Large intestine (tissue), 3 donors: ENCODE measurements around the gene OPN3. TPM values are rescaled to one million over a fixed set of nuclear protein-coding genes. Genes with fewer than 3 reads are reported as not detected.

Source experiments
- DNase-seq, 2 donors: peaks; one replicate each; pipeline versions ENCODE4 v3.0.0 to v3.0.0-alpha.2; 2013
- H3K27ac ChIP-seq: one replicate; pipeline ENCODE4 v1.5.1; 2013; ENCODE audit warnings: low read length
- H3K27me3 ChIP-seq: 2 replicates; pipeline ENCODE4 v1.6.1; 2013; ENCODE audit warnings: low read length; ENCODE audit not compliant: control insufficient read depth, insufficient read depth
- H3K36me3 ChIP-seq: 2 replicates; pipeline ENCODE4 v1.6.1; 2013; ENCODE audit warnings: low read length; ENCODE audit not compliant: control insufficient read depth, insufficient read depth
- H3K4me1 ChIP-seq: one replicate; pipeline ENCODE4 v1.6.1; 2013; ENCODE audit warnings: low read length; ENCODE audit not compliant: control insufficient read depth, insufficient read depth
- H3K4me3 ChIP-seq: one replicate; pipeline ENCODE4 v1.5.1; 2013; ENCODE audit warnings: low read length
- H3K9me3 ChIP-seq: one replicate; pipeline ENCODE4 v1.6.1; 2013; ENCODE audit warnings: mild to moderate bottlenecking, low read depth, low read length, moderate library complexity; ENCODE audit not compliant: control insufficient read depth
- WGBS: methylation state at CpG from one replicate; pipeline ENCODE4 v1.1.5; 2013; ENCODE audit warnings: low lambda C conversion rate; ENCODE audit not compliant: insufficient coverage; 5-methylcytosine and 5-hydroxymethylcytosine counted together
- polyA plus RNA-seq: library from polyadenylated mRNA; unstranded; fragments of 120-200 nt; gene quantifications from one replicate; pipeline ENCODE4 v1.2.1, GENCODE V29; 2013

OPN3 gene
- polyA plus RNA-seq, 1 donor: 15.2 TPM

- Histone ChIP-seq H3K4me3 (no peak overlapping the region), H3K4me1 (peaks cover 3% of the 10 kb centered on the region), H3K9me3 (no peaks in the 10 kb centered on the region), H3K36me3 (no peaks in the 10 kb centered on the region), H3K27me3 (no peaks in the 10 kb centered on the region), H3K27ac (no peak overlapping the region)
- WGBS: 33% methylated on average over 2 of the region's 8 CpGs
- DNase-seq: peak in 1 of 2 donors; percentile 23
Observed at GRCh38 chr1:241610056-241610815, 29.9 kb downstream of the OPN3 start.

DNA sequence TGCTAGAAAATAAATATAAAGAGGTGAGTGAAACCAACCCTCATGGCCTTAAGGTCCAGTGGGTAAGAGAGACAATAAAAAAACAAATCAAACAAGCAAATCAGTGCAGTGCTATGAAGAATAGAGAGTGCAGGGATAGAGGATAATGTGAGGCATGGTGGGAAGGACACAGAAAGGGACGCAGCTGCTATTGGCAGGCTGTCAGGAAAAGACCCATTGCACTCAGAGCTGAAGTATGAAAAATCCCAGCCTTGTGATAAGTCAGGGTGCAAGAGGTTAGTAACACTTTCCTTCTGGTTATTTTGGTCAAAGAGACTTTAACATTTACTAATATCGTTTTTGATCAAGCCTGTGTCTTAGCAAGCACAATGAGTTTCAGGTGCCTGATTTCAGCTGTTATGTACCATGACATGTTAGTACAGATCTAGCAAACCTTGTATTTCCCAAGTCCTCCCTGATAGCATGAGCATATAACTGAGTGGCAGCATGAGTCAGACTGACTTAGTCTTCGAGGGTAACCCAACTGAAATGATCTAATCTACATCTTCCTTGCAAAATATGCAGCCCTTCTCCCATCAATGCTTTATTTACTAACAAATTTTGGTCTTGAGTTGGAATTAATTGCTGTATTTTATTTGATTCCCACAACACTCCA is 31.7 kb downstream of the OPN3 start:
- Histone ChIP-seq H3K9me3 (no peaks in the 10 kb centered on the region), H3K36me3 (no peaks in the 10 kb centered on the region), H3K27me3 (no peaks in the 10 kb centered on the region), H3K4me3 (no peak overlapping the region), H3K4me1 (no peaks in the 10 kb centered on the region), H3K27ac (no peak overlapping the region)
- DNase-seq: no peak
- 73% methylated on average over 2 of the region's 3 CpGs for WGBS

GRCh38 chr1:241607497-241607896 is 32.7 kb downstream of the OPN3 start:
- no peaks in the 10 kb centered on the region for H3K4me1 ChIP-seq
- no peaks in the 10 kb centered on the region for H3K36me3 ChIP-seq

DNA sequence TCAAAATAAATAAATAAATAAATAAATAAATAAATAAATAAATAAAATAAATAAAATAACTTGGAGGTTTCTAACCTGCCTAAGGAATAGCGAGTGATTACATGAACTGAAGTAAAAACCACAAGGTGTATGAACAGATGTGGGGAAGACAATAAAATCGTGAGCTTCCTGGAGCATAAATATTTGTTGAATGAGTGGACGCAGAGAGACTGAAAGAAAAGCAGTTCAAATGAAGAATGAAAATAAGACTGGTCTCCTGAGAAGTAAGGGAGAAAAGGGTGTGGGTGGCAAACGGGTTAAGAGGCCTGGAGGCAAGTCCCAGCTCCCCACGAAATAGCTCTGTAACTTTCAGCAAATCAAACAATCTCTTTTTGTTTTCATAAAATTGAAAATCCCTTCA is 33.6 kb downstream of the OPN3 start:
- 81% methylated on average over 5 of the region's 5 CpGs for WGBS
- H3K4me1 ChIP-seq: no peaks in the 10 kb centered on the region
- no peaks in the 10 kb centered on the region for H3K36me3 ChIP-seq
- H3K9me3 ChIP-seq: no peaks in the 10 kb centered on the region
- no peak for DNase-seq
- no peak overlapping the region for H3K27ac ChIP-seq
- H3K4me3 ChIP-seq: no peak overlapping the region
- H3K27me3 ChIP-seq: no peaks in the 10 kb centered on the region

More at GRCh38 chr1:241607497-241607896, 32.7 kb downstream of the OPN3 start:
- Histone ChIP-seq H3K9me3 (no peaks in the 10 kb centered on the region), H3K27ac (no peak overlapping the region), H3K4me3 (no peak overlapping the region), H3K27me3 (no peaks in the 10 kb centered on the region)
- DNase-seq: no peak

DNA sequence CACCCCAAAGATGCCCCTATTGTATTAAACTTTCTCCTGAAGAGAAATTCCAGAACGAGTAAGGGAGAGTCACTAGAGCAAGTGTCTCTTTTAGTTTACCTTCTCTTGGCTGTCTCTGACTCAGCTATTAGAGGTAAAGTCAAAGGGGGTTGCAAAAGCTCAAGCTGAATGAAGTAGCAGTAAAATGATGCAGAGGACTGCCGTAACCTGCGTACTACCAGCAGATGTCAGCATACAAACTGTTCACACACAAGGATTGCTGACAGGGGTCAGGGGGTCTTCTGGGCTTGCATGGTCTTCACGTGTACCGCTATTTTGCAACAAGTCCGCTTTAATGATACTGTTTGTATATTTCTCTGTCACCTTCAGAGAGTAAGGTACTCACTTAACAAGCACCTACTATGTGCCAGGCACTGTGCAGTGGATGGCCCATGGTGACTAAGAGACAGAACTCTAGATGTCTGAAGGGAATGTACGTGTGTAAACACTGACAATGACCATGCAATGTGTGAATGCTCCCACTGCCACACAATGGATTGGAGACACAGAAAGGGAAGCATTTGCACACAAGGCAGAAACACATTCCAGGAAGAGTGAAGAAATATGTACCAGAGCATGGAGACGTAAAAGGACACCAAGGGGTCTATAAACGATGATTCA is 34.9 kb downstream of the OPN3 start:
- no peak for DNase-seq
- Histone ChIP-seq H3K27ac (no peak overlapping the region), H3K27me3 (no peaks in the 10 kb centered on the region), H3K9me3 (no peaks in the 10 kb centered on the region), H3K4me3 (no peak overlapping the region), H3K4me1 (no peaks in the 10 kb centered on the region), H3K36me3 (no peaks in the 10 kb centered on the region)
- 100% methylated on average over 1 of the region's 9 CpGs for WGBS

DNA sequence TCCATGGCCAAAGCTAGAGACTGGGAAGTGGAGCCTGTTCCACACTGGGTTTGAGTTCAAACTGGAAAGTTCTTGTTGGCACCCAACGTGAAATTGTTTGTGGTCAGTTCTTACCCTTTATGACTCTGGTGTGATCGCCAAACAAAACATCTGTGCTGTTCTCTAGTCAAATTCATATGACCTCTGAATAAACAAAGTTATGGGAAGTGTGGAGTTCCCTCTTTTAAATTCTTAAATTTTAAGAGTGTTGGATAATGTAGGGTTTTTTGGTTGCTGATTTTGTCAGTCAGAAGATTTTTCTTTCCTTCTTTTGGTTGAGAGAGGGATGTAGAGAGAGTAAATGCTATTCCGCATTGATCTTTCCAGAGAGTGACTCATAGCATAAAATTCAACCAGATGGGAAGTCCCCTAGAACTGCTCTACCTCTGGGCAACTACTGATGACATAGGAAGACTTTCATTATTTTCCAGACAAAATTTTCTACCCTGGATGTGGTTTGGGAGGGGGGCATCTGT is 36.4 kb downstream of the OPN3 start:
- Histone ChIP-seq H3K4me1 (no peaks in the 10 kb centered on the region), H3K36me3 (no peaks in the 10 kb centered on the region), H3K27me3 (no peaks in the 10 kb centered on the region), H3K9me3 (no peaks in the 10 kb centered on the region), H3K4me3 (no peak overlapping the region), H3K27ac (no peak overlapping the region)
- WGBS: 56% methylated on average over 2 of the region's 3 CpGs
- DNase-seq: no peak

- Histone ChIP-seq H3K4me3 (no peak overlapping the region), H3K27ac (no peak overlapping the region), H3K27me3 (no peaks in the 10 kb centered on the region), H3K4me1 (no peaks in the 10 kb centered on the region), H3K36me3 (peaks cover 2% of the 10 kb centered on the region), H3K9me3 (no peaks in the 10 kb centered on the region)
- whole genome bisulfite sequencing: no CpG with 5 or more reads among the region's 2 CpGs
- DNase-seq: no peak
Observed at GRCh38 chr1:241600496-241600901, 39.7 kb downstream of the OPN3 start.

- Histone ChIP-seq H3K4me1 (no peaks in the 10 kb centered on the region), H3K27ac (no peak overlapping the region), H3K27me3 (no peaks in the 10 kb centered on the region), H3K9me3 (no peaks in the 10 kb centered on the region), H3K36me3 (peaks cover 14% of the 10 kb centered on the region), H3K4me3 (no peak overlapping the region)
- 100% methylated on average over 1 of the region's 3 CpGs for WGBS
- DNase-seq: no peak
Observed at GRCh38 chr1:241598249-241598648, 41.9 kb downstream of the OPN3 start.

GRCh38 chr1:241596633-241597032 is 43.5 kb downstream of the OPN3 start:
- H3K27me3 ChIP-seq: no peaks in the 10 kb centered on the region
- no peaks in the 10 kb centered on the region for H3K4me1 ChIP-seq
- H3K36me3 ChIP-seq: peaks cover 14% of the 10 kb centered on the region
- H3K27ac ChIP-seq: no peak overlapping the region
- 40% methylated on average over 1 of the region's 6 CpGs for WGBS
- DNase-seq: no peak
- no peak overlapping the region for H3K4me3 ChIP-seq
- no peaks in the 10 kb centered on the region for H3K9me3 ChIP-seq

DNA sequence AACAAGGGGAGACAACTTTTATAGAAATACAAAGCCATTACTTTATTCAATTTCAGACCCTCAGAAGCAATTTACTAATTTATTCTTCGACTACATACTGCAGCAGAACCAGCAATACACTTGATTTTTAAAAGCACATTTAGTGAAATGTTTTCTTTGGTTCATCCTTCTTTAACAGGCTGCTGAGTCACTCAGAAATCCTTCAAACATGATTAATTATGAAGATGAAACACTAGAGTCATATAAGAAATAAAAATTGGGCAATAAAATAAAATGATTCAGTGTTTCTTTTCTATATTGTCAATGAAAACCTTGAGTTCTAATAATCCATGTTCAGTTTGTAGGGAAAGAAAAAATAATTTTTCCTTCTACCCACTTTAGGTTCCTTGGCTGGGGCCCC is 47.0 kb downstream of the OPN3 start:
- Histone ChIP-seq H3K27me3 (no peaks in the 10 kb centered on the region), H3K27ac (no peak overlapping the region), H3K4me1 (no peaks in the 10 kb centered on the region), H3K36me3 (peaks cover 14% of the 10 kb centered on the region), H3K9me3 (no peaks in the 10 kb centered on the region), H3K4me3 (no peak overlapping the region)
- no CpG with 5 or more reads among the region's 1 CpG for WGBS
- no peak for DNase-seq
